ENCODE data around the gene AKNA.

DNA sequence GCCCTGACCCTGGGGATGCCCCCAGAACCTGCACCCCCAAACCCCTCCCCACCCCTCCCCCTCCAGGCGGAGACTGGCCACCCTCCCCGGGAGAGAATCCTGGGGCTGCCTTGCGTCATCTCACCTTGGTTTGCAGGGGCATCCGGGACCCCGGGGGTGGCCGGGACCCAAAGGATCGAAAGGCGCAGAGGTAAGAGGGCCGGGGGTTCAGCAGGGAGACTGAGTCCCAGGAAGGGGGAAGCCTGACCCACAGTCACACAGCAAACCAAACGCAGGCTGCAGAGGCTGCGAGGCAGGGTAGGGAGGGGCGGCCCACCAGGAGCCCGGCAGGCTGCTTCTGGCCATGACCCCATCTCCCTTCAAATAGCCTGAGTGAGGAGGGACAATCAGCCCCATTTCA, 98.7 kb downstream of the AKNA start:
- TF ChIP-seq, protein P1, sequence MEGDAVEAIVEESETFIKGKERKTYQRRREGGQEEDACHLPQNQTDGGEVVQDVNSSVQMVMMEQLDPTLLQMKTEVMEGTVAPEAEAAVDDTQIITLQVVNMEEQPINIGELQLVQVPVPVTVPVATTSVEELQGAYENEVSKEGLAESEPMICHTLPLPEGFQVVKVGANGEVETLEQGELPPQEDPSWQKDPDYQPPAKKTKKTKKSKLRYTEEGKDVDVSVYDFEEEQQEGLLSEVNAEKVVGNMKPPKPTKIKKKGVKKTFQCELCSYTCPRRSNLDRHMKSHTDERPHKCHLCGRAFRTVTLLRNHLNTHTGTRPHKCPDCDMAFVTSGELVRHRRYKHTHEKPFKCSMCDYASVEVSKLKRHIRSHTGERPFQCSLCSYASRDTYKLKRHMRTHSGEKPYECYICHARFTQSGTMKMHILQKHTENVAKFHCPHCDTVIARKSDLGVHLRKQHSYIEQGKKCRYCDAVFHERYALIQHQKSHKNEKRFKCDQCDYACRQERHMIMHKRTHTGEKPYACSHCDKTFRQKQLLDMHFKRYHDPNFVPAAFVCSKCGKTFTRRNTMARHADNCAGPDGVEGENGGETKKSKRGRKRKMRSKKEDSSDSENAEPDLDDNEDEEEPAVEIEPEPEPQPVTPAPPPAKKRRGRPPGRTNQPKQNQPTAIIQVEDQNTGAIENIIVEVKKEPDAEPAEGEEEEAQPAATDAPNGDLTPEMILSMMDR (IDR thresholded peaks at IDR 0.05; ENCODE audit: low read length): no peak
- no peak for TF ChIP-seq EZH2 (IDR thresholded peaks at IDR 0.05; ENCODE audit: borderline replicate concordance, low read length)

Data from OCI-LY1 (cell line).